K562 (cell line): ENCODE data around the gene CLK3. TPM values are rescaled to one million over a fixed set of nuclear protein-coding genes. Genes with fewer than 3 reads are reported as not detected.

Experiments
- ATAC-seq: fragments of 200-7000 bp; cut with Tn5 transposase; 3 replicates; pipeline ENCODE4 v1.9.1; 2020; ENCODE audit warnings: moderate library complexity
- BruUV-seq: library from RNA; stranded (reverse); fragments of 400-500 nt; replicated peaks from 2 replicates; lab custom pipeline; 2021; lab: Mats Ljungman, UMichigan
- CTCF ChIA-PET: fragments of 300-600 bp; formaldehyde crosslinking; extraction: SDS; loops from one replicate; lab custom pipeline; 2021; ENCODE audit warnings: low intra/inter-chr PET ratio; lab: Yijun Ruan, JAX
- POLR2A ChIA-PET: fragments of 300-600, 350-650 bp; sonication (Branson Sonifier 250); formaldehyde crosslinking; extraction: SDS; loops from one replicate; lab custom pipeline; 2021; ENCODE audit warnings: antibody characterized with exemption, inconsistent platforms; lab: Yijun Ruan, JAX
- DNase-seq, 4 experiments: peaks; one replicate each; pipeline versions ENCODE4 v3.0.0 to v3.0.0-alpha.2; 2011 to 2018; ENCODE audit warnings: low spot score in 3 of 4, mixed read lengths in 3 of 4; ENCODE audit errors: extremely low read depth in 1 of 4
- FAIRE-seq: peaks from 2 replicates; lab custom pipeline; 2011; peaks lifted over from hg19 to GRCh38; lab: Jason Lieb, UNC
- H2AFZ ChIP-seq: 2 replicates; pipeline ENCODE4 v1.6.0; 2011; ENCODE audit warnings: low read depth, low read length, control low read depth, inconsistent platforms
- H3K27ac ChIP-seq: fragments of 200-600 bp; 3 replicates; pipeline ENCODE4 v1.8.0; 2011; ENCODE audit warnings: low read depth, mild to moderate bottlenecking, control low read depth, inconsistent platforms, low read length, moderate library complexity, mixed read lengths; ENCODE audit errors: extremely low read depth
- H3K27me3 ChIP-seq, 2 experiments: fragments of 300-600 bp in 1 of 2; 2 replicates in 1 of 2; 3 replicates in 1 of 2; pipeline versions ENCODE4 v1.6.0 to v1.8.0; 2011; ENCODE audit warnings: inconsistent platforms in 2 of 2, low read length in 2 of 2, mild to moderate bottlenecking in 1 of 2, mixed read lengths in 1 of 2, moderate library complexity in 1 of 2; ENCODE audit not compliant: control insufficient read depth in 2 of 2, insufficient read depth in 2 of 2
- H3K36me3 ChIP-seq: fragments of 300-600 bp; 3 replicates; pipeline ENCODE4 v1.8.0; 2011; ENCODE audit warnings: mild to moderate bottlenecking, low read length, inconsistent platforms; ENCODE audit not compliant: control insufficient read depth, insufficient read depth
- H3K4me1 ChIP-seq, 2 experiments: fragments of 200-600 bp in 1 of 2; replicated peaks in 1 of 2; 2 replicates in 1 of 2; 3 replicates in 1 of 2; pipeline versions ENCODE4 v1.5.1 to v1.8.0; 2011; ENCODE audit warnings: inconsistent platforms in 2 of 2, low read length in 2 of 2, mild to moderate bottlenecking in 1 of 2, mixed read lengths in 1 of 2, moderate library complexity in 1 of 2; ENCODE audit not compliant: control insufficient read depth in 2 of 2, insufficient read depth in 2 of 2
- H3K4me2 ChIP-seq: 2 replicates; pipeline ENCODE4 v1.6.1; 2011; ENCODE audit warnings: low read length, control low read depth, inconsistent platforms, mixed read lengths; ENCODE audit not compliant: insufficient read depth
- H3K4me3 ChIP-seq: fragments of 200-600 bp; sonication (generic), shearing (Covaris generic); 2 replicates; pipeline ENCODE4 v1.5.1; 2016; ENCODE audit warnings: control low read depth, inconsistent platforms
- H3K79me2 ChIP-seq: fragments of 200-600 bp; 3 replicates; pipeline ENCODE4 v1.8.0; 2011; ENCODE audit warnings: low read length, inconsistent platforms; ENCODE audit not compliant: control insufficient read depth, insufficient read depth
- H3K9ac ChIP-seq, 2 experiments: 2 replicates each; pipeline versions ENCODE4 v1.6.0 to v1.6.1; 2011; ENCODE audit warnings: low read depth in 2 of 2, low read length in 2 of 2, control low read depth in 1 of 2, inconsistent platforms in 1 of 2, mild to moderate bottlenecking in 1 of 2, mixed read lengths in 1 of 2; ENCODE audit not compliant: insufficient read depth in 1 of 2
- H3K9me1 ChIP-seq: one replicate; pipeline ENCODE4 v1.6.0; 2011; ENCODE audit warnings: inconsistent platforms, mild to moderate bottlenecking, low read length, moderate library complexity; ENCODE audit not compliant: control insufficient read depth, insufficient read depth
- H3K9me3 ChIP-seq: replicated peaks from 2 replicates; pipeline ENCODE4 v1.5.1; 2011; ENCODE audit warnings: low read depth, low read length, inconsistent platforms; ENCODE audit not compliant: control insufficient read depth, insufficient read depth
- H4K20me1 ChIP-seq: replicated peaks from 2 replicates; pipeline ENCODE4 v1.6.1; 2011; ENCODE audit warnings: low read length, inconsistent platforms, mixed read lengths; ENCODE audit not compliant: control insufficient read depth, insufficient read depth
- CBFA2T2 ChIP-seq: fragments of 450-650 bp; conservative IDR thresholded peaks from 2 replicates; pipeline ENCODE4 v1.6.1; 2017; ENCODE audit warnings: mild to moderate bottlenecking
- EP300 ChIP-seq: IDR thresholded peaks from 2 replicates; pipeline ENCODE4 v1.6.1; 2012; ENCODE audit warnings: low read length, improper control_type of control experiment
- GATAD2A ChIP-seq: fragments of 450-650 bp; IDR thresholded peaks from 2 replicates; pipeline ENCODE4 v1.6.1; 2017
- MTA2 ChIP-seq: fragments of 450-650 bp; IDR thresholded peaks from 2 replicates; pipeline ENCODE4 v1.6.1; 2016; ENCODE audit warnings: low read depth
- MYNN ChIP-seq, 2 experiments: sonication (generic); formaldehyde crosslinking in 1 of 2; IDR thresholded peaks; 2 replicates each; pipeline versions ENCODE4 v1.5.0 to v1.6.1; 2016 to 2020; ENCODE audit warnings: antibody characterized with exemption in 1 of 2, missing genetic modification reagents in 1 of 2
- RCOR1 ChIP-seq, 2 experiments: IDR thresholded peaks; 2 replicates each; pipeline ENCODE4 v1.6.1; 2012; ENCODE audit warnings: low read depth in 2 of 2, low read length in 2 of 2, borderline replicate concordance in 1 of 2, improper control_type of control experiment in 1 of 2
- SOX6 ChIP-seq: fragments of 450-650 bp; IDR thresholded peaks from 2 replicates; pipeline ENCODE4 v1.6.1; 2014; ENCODE audit warnings: mild to moderate bottlenecking
- ZNF583 ChIP-seq: fragments of 250-450 bp; sonication (Bioruptor Pico); IDR thresholded peaks from 2 replicates; pipeline ENCODE4 v1.4.0; 2020
- WGBS: fragments of 100-300 bp; shearing (Covaris generic); methylation state at CpG from one replicate; pipeline ENCODE4 v1.1.6; 2016; ENCODE audit warnings: low coverage, mixed read lengths; ENCODE audit not compliant: insufficient coverage; ENCODE audit errors: missing lambda C conversion rate; 5-methylcytosine and 5-hydroxymethylcytosine counted together
- in situ Hi-C: fragments of 300-500 bp; cut with MboI; formaldehyde crosslinking; loops from 4 replicates; pipeline ENCODE4 v1.15.0; 2018; ENCODE audit warnings: inconsistent platforms, mixed read lengths
- intact Hi-C: fragments of 100-400 bp; cut with micrococcal nuclease; formaldehyde crosslinking; loops from 2 replicates; pipeline ENCODE4 v1.14.2; 2022
- polyA plus RNA-seq, 8 experiments: library from polyadenylated mRNA; depleted of rRNA in 4 of 8; stranded (reverse) in 5 of 8; unstranded in 3 of 8; fragments of >200 nt; fragmentation: Nextera tagmentation in 2 of 8; fragmentation: Illumina TruSeq in 1 of 8; extraction: Ambion mirVana in 2 of 8; extraction: Trizol in 1 of 8; gene quantifications; 2 replicates each; pipeline versions ENCODE4 v1.2.1 to v1.2.3, GENCODE V29; 2011 to 2014; ENCODE audit warnings: inconsistent platforms in 1 of 8, missing spikeins in 1 of 8
- total RNA-seq, 7 experiments: library from RNA; depleted of rRNA in 6 of 7; stranded (reverse); fragments of >200 nt in 6 of 7; fragmentation: Illumina TruSeq in 2 of 7; extraction: Trizol in 2 of 7; gene quantifications; 2 replicates each; pipeline versions ENCODE4 v1.2.1 to v1.2.3, GENCODE V29; 2011 to 2021; ENCODE audit warnings: low replicate concordance in 1 of 7
- TF ChIP-seq, protein P1 (sequence below): fragments of 450-650 bp; formaldehyde crosslinking; IDR thresholded peaks from 2 replicates; pipeline ENCODE4 v1.4.0; 2020; ENCODE audit warnings: mild to moderate bottlenecking, moderate library complexity
- TF ChIP-seq, protein P2 (sequence below), 2 experiments: IDR thresholded peaks in 1 of 2; conservative IDR thresholded peaks in 1 of 2; 2 replicates each; pipeline ENCODE4 v1.6.1; 2016; ENCODE audit warnings: low read depth in 2 of 2, mild to moderate bottlenecking in 1 of 2, missing compliant biosample characterization in 1 of 2, missing genetic modification characterization in 1 of 2, moderate library complexity in 1 of 2
- TF ChIP-seq, protein P3 (sequence below), 2 experiments: fragments of 200-800 bp in 1 of 2; sonication (Bioruptor generic) in 1 of 2; sonication (generic) in 1 of 2; formaldehyde crosslinking in 1 of 2; IDR thresholded peaks in 1 of 2; conservative IDR thresholded peaks in 1 of 2; 2 replicates each; pipeline versions ENCODE4 v1.5.0 to v1.6.1; 2016 to 2020; ENCODE audit warnings: missing compliant biosample characterization in 1 of 2, missing genetic modification characterization in 1 of 2, missing genetic modification reagents in 1 of 2
- TF ChIP-seq, protein P4 (sequence below): IDR thresholded peaks from 3 replicates; pipeline ENCODE4 v1.6.1; 2011; ENCODE audit warnings: borderline replicate concordance, mild to moderate bottlenecking; ENCODE audit not compliant: insufficient read length, insufficient read depth
- TF ChIP-seq, protein P5 (sequence below): fragments of 450-650 bp; IDR thresholded peaks from one replicate; pipeline ENCODE4 v1.6.1; 2018; ENCODE audit warnings: mild to moderate bottlenecking, moderate library complexity; ENCODE audit not compliant: partially characterized antibody

CLK3 gene
- total and polyA plus RNA-seq, 9 of the 15 experiments (the other 6 are each of a cell fraction or from before 2014, with no cell fraction given), result 1.2 to 95.2 (median 51.7) TPM

DNA sequence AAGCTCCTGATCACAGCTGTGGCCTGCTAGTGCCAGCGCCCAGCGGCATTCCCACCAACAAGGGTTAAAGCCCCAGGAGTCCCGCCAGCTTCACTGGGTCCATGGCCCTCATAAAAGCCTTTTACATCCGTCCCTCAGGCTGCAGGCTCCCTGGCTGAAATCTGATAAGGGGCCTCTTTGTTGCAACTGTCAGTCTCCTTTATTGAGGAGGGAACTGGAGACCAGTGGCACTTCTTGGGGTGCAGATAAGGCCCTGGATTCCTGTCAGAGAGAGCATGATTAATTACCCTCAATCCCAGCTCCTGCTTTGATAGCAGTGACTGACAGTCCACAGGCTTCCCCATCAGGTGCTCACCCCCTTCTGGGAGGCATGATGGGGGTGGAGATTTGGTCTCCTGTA lies 30.9 kb upstream of the CLK3 start:
- in situ Hi-C loops, result no loop called here
- FAIRE-seq (peak; percentile 86), DNase-seq (peak; percentile 64 to 78 (median 73)), ATAC-seq (peak; percentile 76)
- Histone ChIP-seq H3K9me1 (peaks cover 12% of the 10 kb centered on the region), H3K27ac (no peak overlapping the region), H3K27me3 (no peaks in the 10 kb centered on the region), H3K9ac (no peak overlapping the region), H4K20me1 (peaks cover 27% of the 10 kb centered on the region), H3K79me2 (no peaks in the 10 kb centered on the region), H3K4me1 (peaks cover 20 to 27% of the 10 kb centered on the region in 2 experiments; a peak in 4 of 5 replicates), H3K9me3 (no peaks in the 10 kb centered on the region), H3K36me3 (peaks cover 3% of the 10 kb centered on the region; the same call in 2 of the 3 replicates), H2AFZ (no peak overlapping the region), H3K4me3 (no peak overlapping the region), H3K4me2 (no peak overlapping the region)
- intact Hi-C loops, result loop anchor here (2.0 kb wide), 1 partner anchor 38 kb away; no protein-coding TSS in a partner anchor
- ChIA-PET CTCF (no interaction called here), POLR2A (interaction anchor here (0.6 to 1.4 kb wide), 4 partner anchors 8 to 26 kb away, joined by 3 to 4 read pairs (median 4); no protein-coding TSS in a partner anchor)
- BruUV-seq, result no TSS peak
- 6% methylated on average over 4 of the region's 4 CpGs for WGBS
- TF ChIP-seq, protein P1, sequence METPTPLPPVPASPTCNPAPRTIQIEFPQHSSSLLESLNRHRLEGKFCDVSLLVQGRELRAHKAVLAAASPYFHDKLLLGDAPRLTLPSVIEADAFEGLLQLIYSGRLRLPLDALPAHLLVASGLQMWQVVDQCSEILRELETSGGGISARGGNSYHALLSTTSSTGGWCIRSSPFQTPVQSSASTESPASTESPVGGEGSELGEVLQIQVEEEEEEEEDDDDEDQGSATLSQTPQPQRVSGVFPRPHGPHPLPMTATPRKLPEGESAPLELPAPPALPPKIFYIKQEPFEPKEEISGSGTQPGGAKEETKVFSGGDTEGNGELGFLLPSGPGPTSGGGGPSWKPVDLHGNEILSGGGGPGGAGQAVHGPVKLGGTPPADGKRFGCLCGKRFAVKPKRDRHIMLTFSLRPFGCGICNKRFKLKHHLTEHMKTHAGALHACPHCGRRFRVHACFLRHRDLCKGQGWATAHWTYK, result no peak
- TF ChIP-seq, protein P2, sequence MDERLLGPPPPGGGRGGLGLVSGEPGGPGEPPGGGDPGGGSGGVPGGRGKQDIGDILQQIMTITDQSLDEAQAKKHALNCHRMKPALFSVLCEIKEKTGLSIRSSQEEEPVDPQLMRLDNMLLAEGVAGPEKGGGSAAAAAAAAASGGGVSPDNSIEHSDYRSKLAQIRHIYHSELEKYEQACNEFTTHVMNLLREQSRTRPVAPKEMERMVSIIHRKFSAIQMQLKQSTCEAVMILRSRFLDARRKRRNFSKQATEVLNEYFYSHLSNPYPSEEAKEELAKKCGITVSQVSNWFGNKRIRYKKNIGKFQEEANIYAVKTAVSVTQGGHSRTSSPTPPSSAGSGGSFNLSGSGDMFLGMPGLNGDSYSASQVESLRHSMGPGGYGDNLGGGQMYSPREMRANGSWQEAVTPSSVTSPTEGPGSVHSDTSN (CRISPR knock-in tag; IDR thresholded peaks at IDR 0.05; ENCODE audit: low read depth), result peak; percentile 86
- TF ChIP-seq, protein P2 (tag; conservative IDR thresholded peaks at IDR 0.05; ENCODE audit: low read depth), result peak; percentile 98
- TF ChIP-seq, protein P3, sequence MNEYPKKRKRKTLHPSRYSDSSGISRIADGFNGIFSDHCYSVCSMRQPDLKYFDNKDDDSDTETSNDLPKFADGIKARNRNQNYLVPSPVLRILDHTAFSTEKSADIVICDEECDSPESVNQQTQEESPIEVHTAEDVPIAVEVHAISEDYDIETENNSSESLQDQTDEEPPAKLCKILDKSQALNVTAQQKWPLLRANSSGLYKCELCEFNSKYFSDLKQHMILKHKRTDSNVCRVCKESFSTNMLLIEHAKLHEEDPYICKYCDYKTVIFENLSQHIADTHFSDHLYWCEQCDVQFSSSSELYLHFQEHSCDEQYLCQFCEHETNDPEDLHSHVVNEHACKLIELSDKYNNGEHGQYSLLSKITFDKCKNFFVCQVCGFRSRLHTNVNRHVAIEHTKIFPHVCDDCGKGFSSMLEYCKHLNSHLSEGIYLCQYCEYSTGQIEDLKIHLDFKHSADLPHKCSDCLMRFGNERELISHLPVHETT (CRISPR knock-in tag; conservative IDR thresholded peaks at IDR 0.05 in 1 of 2, IDR thresholded peaks at IDR 0.05 in 1 of 2), result peak in 1 of 2 experiments; percentile 50; a peak in 1 of 4 replicates
- peak; percentile 20; the same call in 1 of the 2 replicates for TF ChIP-seq ZNF583 (CRISPR knock-in tag)
- TF ChIP-seq RCOR1 (IDR thresholded peaks at IDR 0.05; ENCODE audit: borderline replicate concordance in 1 of 2, low read depth in 2 of 2, low read length in 2 of 2), result peak; percentile 41 to 99; a peak in 3 of 4 replicates
- peak; percentile 82 for TF ChIP-seq EP300
- 0 out of 2 replicates have a peak, but pooled peaks have one; percentile 12 for TF ChIP-seq MTA2
- TF ChIP-seq SOX6, result peak; percentile 92
- peak; percentile 71 for TF ChIP-seq CBFA2T2
- TF ChIP-seq GATAD2A, result 0 out of 2 replicates have a peak, but pooled peaks have one; percentile 22
- TF ChIP-seq, protein P4, sequence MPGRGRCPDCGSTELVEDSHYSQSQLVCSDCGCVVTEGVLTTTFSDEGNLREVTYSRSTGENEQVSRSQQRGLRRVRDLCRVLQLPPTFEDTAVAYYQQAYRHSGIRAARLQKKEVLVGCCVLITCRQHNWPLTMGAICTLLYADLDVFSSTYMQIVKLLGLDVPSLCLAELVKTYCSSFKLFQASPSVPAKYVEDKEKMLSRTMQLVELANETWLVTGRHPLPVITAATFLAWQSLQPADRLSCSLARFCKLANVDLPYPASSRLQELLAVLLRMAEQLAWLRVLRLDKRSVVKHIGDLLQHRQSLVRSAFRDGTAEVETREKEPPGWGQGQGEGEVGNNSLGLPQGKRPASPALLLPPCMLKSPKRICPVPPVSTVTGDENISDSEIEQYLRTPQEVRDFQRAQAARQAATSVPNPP, result no peak
- TF ChIP-seq MYNN (IDR thresholded peaks at IDR 0.05), result peak; percentile 46; the same call in 1 of the 2 replicates
- TF ChIP-seq MYNN (CRISPR knock-in tag; IDR thresholded peaks at IDR 0.05), result no peak
- TF ChIP-seq, protein P5, sequence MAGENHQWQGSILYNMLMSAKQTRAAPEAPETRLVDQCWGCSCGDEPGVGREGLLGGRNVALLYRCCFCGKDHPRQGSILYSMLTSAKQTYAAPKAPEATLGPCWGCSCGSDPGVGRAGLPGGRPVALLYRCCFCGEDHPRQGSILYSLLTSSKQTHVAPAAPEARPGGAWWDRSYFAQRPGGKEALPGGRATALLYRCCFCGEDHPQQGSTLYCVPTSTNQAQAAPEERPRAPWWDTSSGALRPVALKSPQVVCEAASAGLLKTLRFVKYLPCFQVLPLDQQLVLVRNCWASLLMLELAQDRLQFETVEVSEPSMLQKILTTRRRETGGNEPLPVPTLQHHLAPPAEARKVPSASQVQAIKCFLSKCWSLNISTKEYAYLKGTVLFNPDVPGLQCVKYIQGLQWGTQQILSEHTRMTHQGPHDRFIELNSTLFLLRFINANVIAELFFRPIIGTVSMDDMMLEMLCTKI, result no peak
